Kidney (tissue), 14 donors: ENCODE measurements around the gene FBLN2. TPM values are rescaled to one million over a fixed set of nuclear protein-coding genes. Genes with fewer than 3 reads are reported as not detected.

Experiments
- DNase-seq, 5 donors: peaks; one replicate each; pipeline ENCODE4 v3.0.0-alpha.2; 2013 to 2020
- FAIRE-seq: peaks from 2 replicates; lab custom pipeline; 2012; peaks lifted over from hg19 to GRCh38; lab: Jason Lieb, UNC
- H3K27ac ChIP-seq, 2 donors: one replicate each; pipeline ENCODE4 v1.7.0; 2013; ENCODE audit warnings: low read depth in 2 of 2, low read length in 2 of 2, inconsistent platforms in 1 of 2
- H3K27me3 ChIP-seq: one replicate; pipeline ENCODE4 v1.7.1; 2013; ENCODE audit warnings: low read length, inconsistent platforms; ENCODE audit not compliant: control insufficient read depth, insufficient read depth
- H3K36me3 ChIP-seq, 3 donors: one replicate each; pipeline versions ENCODE4 v1.7.0 to v1.7.1; 2013; ENCODE audit warnings: low read length in 3 of 3, control low read depth in 1 of 3, inconsistent platforms in 1 of 3; ENCODE audit not compliant: insufficient read depth in 3 of 3, control insufficient read depth in 2 of 3
- H3K4me1 ChIP-seq, 3 donors: one replicate each; pipeline versions ENCODE4 v1.7.0 to v1.7.1; 2013; ENCODE audit warnings: low read length in 3 of 3, inconsistent platforms in 1 of 3, low read depth in 1 of 3; ENCODE audit not compliant: control insufficient read depth in 2 of 3, insufficient read depth in 2 of 3
- H3K4me3 ChIP-seq, 3 donors: one replicate each; pipeline versions ENCODE4 v1.7.0 to v1.8.1; 2013; ENCODE audit warnings: low read length in 3 of 3, control low read depth in 1 of 3, inconsistent platforms in 1 of 3
- H3K9ac ChIP-seq, 3 donors: one replicate each; pipeline versions ENCODE4 v1.7.0 to v1.7.1; 2013; ENCODE audit warnings: low read length in 3 of 3, control low read depth in 1 of 3, inconsistent platforms in 1 of 3
- H3K9me3 ChIP-seq, 3 donors: one replicate each; pipeline versions ENCODE4 v1.7.0 to v1.7.1; 2013; ENCODE audit warnings: low read length in 3 of 3, control low read depth in 1 of 3, inconsistent platforms in 1 of 3; ENCODE audit not compliant: control insufficient read depth in 2 of 3, insufficient read depth in 1 of 3
- intact Hi-C: fragments of 100-400 bp; cut with DNase I; formaldehyde crosslinking; loops from one replicate; pipeline ENCODE4 v1.11.1; 2022
- polyA plus RNA-seq: library from polyadenylated mRNA; stranded (reverse); fragments of 350-450 nt; fragmentation: Illumina TruSeq; extraction: RNeasy Lipid Tissue Mini Kit (QIAGEN cat#74804); gene quantifications from one replicate; pipeline ENCODE4 v1.2.3, GENCODE V29; 2014; ENCODE audit warnings: low read depth, low replicate concordance; ENCODE audit not compliant: insufficient read depth
- total RNA-seq: library from RNA; stranded (reverse); fragmentation: NEBNext Ultra II Directional; extraction: Animal tissue kit (Norgen Biotek cat#: 25700); gene quantifications from one replicate; pipeline ENCODE4 v1.2.1, GENCODE V29; 2021
- TF ChIP-seq, protein P1 (sequence below): IDR thresholded peaks from 3 replicates; pipeline ENCODE4 v1.5.1; 2012; ENCODE audit warnings: mild to moderate bottlenecking, moderate library complexity, borderline replicate concordance; ENCODE audit not compliant: insufficient read depth; ENCODE audit errors: extremely low read depth
- donor health status: control.
- donor health status: control.
- donor health status: control.
- donor health status: control.
- donor health status: control.
- donor health status: DM: yes; HTN: yes; CAD: no.
- donor health status: Normal renal cell carcinoma (clear cell type).

FBLN2 gene
- total and polyA plus RNA-seq, 2 donors from 2014 or later: 3.2 to 43.4 TPM

DNA sequence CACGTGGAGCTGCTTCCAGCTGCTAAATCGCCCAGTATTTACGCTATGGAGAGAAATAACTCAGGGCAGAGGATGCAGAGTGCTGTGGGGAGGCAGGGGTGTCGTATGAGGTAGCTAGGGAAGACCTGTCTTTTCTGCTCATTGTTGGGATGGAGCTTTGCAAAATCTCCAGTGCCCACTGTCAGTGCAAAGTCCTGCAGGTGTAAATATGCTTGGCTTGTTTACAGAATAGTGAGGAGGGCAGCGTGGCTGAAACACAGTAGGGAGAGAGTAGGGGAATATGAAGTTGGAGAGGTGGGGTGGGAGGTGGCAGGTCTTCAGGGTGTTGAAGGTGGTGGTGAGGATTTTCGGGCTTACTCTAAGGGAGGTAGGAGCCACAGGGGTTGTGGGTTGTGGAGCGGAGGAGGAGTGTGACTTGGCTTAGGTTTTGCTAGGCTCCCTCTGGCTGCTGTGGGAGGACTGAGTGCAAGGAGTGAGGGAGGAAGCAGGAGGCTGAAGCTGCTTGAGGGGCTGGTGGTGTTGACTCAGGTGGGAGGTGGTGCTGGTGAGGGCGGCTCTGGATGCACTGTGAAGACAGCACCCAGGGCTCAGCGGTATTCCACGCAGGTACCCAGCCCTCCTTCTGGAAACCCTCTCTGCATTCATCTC is 125.7 kb downstream of the FBLN2 start:
- Histone ChIP-seq H3K4me3 (no peak overlapping the region), H3K27ac (no peak overlapping the region), H3K9ac (no peak overlapping the region), H3K27me3 (no peaks in the 10 kb centered on the region), H3K36me3 (no peaks in the 10 kb centered on the region), H3K4me1 (no peaks in the 10 kb centered on the region), H3K9me3 (no peaks in the 10 kb centered on the region)
- no peak for DNase-seq
- no peak for FAIRE-seq
- intact Hi-C loops: no loop called here
- TF ChIP-seq, protein P1, sequence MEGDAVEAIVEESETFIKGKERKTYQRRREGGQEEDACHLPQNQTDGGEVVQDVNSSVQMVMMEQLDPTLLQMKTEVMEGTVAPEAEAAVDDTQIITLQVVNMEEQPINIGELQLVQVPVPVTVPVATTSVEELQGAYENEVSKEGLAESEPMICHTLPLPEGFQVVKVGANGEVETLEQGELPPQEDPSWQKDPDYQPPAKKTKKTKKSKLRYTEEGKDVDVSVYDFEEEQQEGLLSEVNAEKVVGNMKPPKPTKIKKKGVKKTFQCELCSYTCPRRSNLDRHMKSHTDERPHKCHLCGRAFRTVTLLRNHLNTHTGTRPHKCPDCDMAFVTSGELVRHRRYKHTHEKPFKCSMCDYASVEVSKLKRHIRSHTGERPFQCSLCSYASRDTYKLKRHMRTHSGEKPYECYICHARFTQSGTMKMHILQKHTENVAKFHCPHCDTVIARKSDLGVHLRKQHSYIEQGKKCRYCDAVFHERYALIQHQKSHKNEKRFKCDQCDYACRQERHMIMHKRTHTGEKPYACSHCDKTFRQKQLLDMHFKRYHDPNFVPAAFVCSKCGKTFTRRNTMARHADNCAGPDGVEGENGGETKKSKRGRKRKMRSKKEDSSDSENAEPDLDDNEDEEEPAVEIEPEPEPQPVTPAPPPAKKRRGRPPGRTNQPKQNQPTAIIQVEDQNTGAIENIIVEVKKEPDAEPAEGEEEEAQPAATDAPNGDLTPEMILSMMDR: no peak

DNA sequence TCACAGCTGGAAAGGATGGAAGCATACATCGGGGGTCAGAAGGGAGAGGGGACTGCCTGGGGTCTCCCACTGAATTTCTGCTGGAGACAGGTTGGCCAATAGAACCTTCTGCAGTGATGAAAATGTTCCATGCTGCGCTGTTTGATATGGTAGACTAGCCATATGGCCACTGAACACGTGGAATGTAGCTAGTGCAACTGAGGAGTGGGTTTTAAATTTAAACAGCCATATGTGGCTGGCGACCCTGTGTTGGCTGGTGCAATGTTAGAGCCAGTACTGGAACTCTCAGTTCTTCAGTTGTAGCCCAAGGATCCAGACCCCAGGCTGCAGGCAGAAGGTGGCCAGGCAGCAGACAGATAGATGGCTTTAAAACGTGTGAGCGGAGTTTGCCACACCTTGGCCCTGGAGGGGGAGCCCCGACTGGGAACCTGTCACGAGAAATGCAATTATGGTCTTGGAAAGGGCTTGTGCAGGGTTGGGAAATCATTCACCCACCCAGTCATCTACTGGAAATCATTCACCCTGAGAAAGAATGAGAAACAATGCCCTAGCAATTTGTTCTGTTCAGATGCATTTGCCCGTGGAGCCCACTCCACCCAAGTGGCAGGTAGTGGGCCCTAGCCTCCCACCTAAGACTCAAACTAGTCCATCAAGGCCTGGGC is 127.6 kb downstream of the FBLN2 start:
- TF ChIP-seq, protein P1: no peak
- Histone ChIP-seq H3K36me3 (no peaks in the 10 kb centered on the region), H3K9ac (no peak overlapping the region), H3K4me3 (no peak overlapping the region), H3K9me3 (no peaks in the 10 kb centered on the region), H3K4me1 (no peaks in the 10 kb centered on the region), H3K27me3 (no peaks in the 10 kb centered on the region), H3K27ac (no peak overlapping the region)
- intact Hi-C loops: no loop called here
- DNase-seq (peak in 3 of 5 donors; percentile 31 to 50 (median 46)), FAIRE-seq (no peak)

DNA sequence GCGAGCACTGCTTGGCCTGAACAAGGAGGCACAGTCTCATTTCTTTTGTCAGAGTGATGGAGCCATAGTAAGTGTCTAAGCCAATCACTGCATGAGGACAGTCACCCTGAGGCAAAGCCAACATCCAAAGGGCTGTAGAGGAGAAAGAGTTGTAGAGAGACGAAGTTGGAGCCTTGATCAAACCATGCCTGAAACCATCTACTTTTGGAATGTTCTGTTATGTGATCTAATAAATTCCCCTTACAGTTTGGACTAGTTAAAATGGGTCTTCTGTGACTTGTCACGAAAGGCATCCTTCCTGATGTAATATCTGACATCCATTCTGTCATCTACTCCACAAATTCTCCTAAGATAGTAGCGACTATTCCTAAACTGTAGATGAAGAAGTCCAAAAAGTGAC is 128.3 kb downstream of the FBLN2 start:
- no peak overlapping the region for H3K4me3 ChIP-seq
- FAIRE-seq (no peak), DNase-seq (no peak)
- no peaks in the 10 kb centered on the region for H3K27me3 ChIP-seq
- no peak overlapping the region for H3K27ac ChIP-seq
- no peaks in the 10 kb centered on the region for H3K4me1 ChIP-seq
- TF ChIP-seq, protein P1: no peak
- no peak overlapping the region for H3K9ac ChIP-seq
- intact Hi-C loops: no loop called here
- no peaks in the 10 kb centered on the region for H3K36me3 ChIP-seq
- no peaks in the 10 kb centered on the region for H3K9me3 ChIP-seq
